NB4 (cell line): Measurements from ENCODE around the gene ADGRG2.

Experiments used
- CTCF ChIP-seq: IDR thresholded peaks from one replicate; pipeline ENCODE4 v1.5.1; 2012; ENCODE audit warnings: low read depth, low read length
- MAX ChIP-seq: IDR thresholded peaks from 2 replicates; pipeline ENCODE4 v1.6.1; 2011; ENCODE audit warnings: low read depth, low read length
- MYC ChIP-seq: IDR thresholded peaks from 2 replicates; pipeline ENCODE4 v1.6.1; 2011; ENCODE audit warnings: low read depth, low read length
- POLR2A ChIP-seq: IDR thresholded peaks from 2 replicates; pipeline ENCODE4 v1.6.1; 2011; ENCODE audit warnings: mild to moderate bottlenecking; ENCODE audit not compliant: insufficient read length; ENCODE audit errors: extremely low read depth

- TF ChIP-seq CTCF: no peak
- TF ChIP-seq MAX: no peak
- TF ChIP-seq MYC: no peak
- TF ChIP-seq POLR2A: no peak
Observed at GRCh38 chrX:18962329-18962728, 159.9 kb downstream of the ADGRG2 start.
